ENCODE measurements around the gene PLLP. TPM values are rescaled to one million over a fixed set of nuclear protein-coding genes. Genes with fewer than 3 reads are reported as not detected.

The PLLP gene
- total and polyA plus RNA-seq, 9 of the 15 experiments (the other 6 are each of a cell fraction or from before 2014, with no cell fraction given) = 0.09 to 0.96 (median 0.27) TPM

DNA sequence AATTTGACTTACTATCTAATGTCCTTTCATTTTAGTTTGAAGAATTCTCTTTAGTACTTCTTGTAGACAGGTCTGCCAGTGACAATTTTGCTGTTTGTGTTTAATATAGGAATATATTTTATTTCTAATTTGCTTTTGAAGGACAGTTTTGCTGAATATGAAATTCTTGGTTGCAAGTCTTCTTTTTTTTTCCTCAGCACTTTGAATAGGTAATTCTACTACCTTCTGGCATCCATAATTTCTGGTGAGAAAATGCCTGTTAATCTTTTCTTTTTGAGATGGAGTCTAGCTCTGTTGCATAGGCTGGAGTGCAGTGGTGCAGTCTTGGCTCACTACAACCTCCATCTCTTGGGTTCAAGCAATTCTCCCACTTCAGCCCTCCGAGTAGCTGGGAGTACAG, 48.9 kb upstream of the PLLP start:
- Histone ChIP-seq H4K20me1 (replicated peaks; ENCODE audit: control insufficient read depth, insufficient read depth, low read length) (no peaks in the 10 kb centered on the region), H3K9ac (ENCODE audit: insufficient read depth in 1 of 2, low read depth in 2 of 2, low read length in 2 of 2) (no peak overlapping the region), H3K36me3 (ENCODE audit: control insufficient read depth, insufficient read depth, low read length) (no peaks in the 10 kb centered on the region), H3K79me2 (ENCODE audit: control insufficient read depth, insufficient read depth, low read length) (no peaks in the 10 kb centered on the region), H3K9me3 (replicated peaks; ENCODE audit: control insufficient read depth, insufficient read depth, low read depth, low read length) (no peaks in the 10 kb centered on the region), H3K4me3 (no peak overlapping the region), H3K4me2 (ENCODE audit: insufficient read depth, low read length) (no peak overlapping the region), H3K27me3 (ENCODE audit: control insufficient read depth in 2 of 2, insufficient read depth in 2 of 2, low read length in 2 of 2) (peaks cover 8 to 15% of the 10 kb centered on the region in 2 experiments; a peak in 4 of 5 replicates), H3K27ac (ENCODE audit: extremely low read depth, low read depth, low read length) (no peak overlapping the region), H2AFZ (ENCODE audit: low read depth, low read length) (no peak overlapping the region), H3K4me1 (replicated peaks in 1 of 2; ENCODE audit: control insufficient read depth in 2 of 2, insufficient read depth in 2 of 2, low read length in 2 of 2) (no peaks in the 10 kb centered on the region), H3K9me1 (ENCODE audit: control insufficient read depth, insufficient read depth, low read length) (no peaks in the 10 kb centered on the region)
- ChIA-PET POLR2A (interaction anchor here (0.6 to 1.1 kb wide), 2 partner anchors 10 to 21 kb away, joined by 3 read pairs; no protein-coding TSS in a partner anchor), CTCF (ENCODE audit: low intra/inter-chr PET ratio) (interaction anchor here (0.6 kb wide), 1 partner anchor 142 kb away, joined by 4 read pairs; no protein-coding TSS in a partner anchor)
- 0% methylated on average over 1 of the region's 1 CpG for WGBS (ENCODE audit: insufficient coverage, low coverage, missing lambda C conversion rate)
- in situ Hi-C loops (cut with MboI) (no loop called here), intact Hi-C loops (cut with micrococcal nuclease) (no loop called here)
- DNase-seq (ENCODE audit: extremely low read depth in 1 of 4, low spot score in 3 of 4) (no peak), ATAC-seq (no peak), FAIRE-seq (no peak)
- BruUV-seq (replicated peaks) = no TSS peak
- no peak for TF ChIP-seq OTX1 (CRISPR knock-in tag; IDR thresholded peaks at IDR 0.05)
- TF ChIP-seq ZNF316 (IDR thresholded peaks at IDR 0.05) = peak; percentile 31; the same call in 1 of the 2 replicates

DNA sequence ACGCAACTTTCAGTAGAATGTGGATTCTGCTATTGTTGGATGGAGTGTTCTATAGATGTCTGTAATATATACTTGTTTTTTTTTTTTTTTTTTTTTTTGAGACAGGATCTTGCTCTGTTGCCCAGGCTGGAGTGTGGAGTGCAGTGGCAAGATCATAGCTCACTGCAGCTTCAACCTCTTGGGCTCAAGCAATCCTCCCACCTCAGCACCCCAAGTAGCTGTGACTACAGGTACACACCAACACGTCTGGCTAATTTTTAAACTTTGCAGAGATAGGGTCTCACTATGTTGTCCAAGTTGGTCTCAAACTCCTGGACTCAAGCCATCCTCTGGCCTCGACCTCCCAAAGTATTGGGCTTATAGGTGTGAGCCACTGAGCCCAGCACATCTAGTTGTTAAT, 46.9 kb upstream of the PLLP start:
- H2AFZ ChIP-seq (ENCODE audit: low read depth, low read length) = no peak overlapping the region
- ChIA-PET CTCF (ENCODE audit: low intra/inter-chr PET ratio) (no interaction called here), POLR2A (no interaction called here)
- WGBS (ENCODE audit: insufficient coverage, low coverage, missing lambda C conversion rate) = 15% methylated on average over 3 of the region's 3 CpGs
- no peak for TF ChIP-seq ZNF263 (CRISPR knock-in tag; IDR thresholded peaks at IDR 0.05; ENCODE audit: borderline replicate concordance)
- TF ChIP-seq ZNF121 (CRISPR knock-in tag; conservative IDR thresholded peaks at IDR 0.05) = peak; percentile 77
- TF ChIP-seq, protein P1, sequence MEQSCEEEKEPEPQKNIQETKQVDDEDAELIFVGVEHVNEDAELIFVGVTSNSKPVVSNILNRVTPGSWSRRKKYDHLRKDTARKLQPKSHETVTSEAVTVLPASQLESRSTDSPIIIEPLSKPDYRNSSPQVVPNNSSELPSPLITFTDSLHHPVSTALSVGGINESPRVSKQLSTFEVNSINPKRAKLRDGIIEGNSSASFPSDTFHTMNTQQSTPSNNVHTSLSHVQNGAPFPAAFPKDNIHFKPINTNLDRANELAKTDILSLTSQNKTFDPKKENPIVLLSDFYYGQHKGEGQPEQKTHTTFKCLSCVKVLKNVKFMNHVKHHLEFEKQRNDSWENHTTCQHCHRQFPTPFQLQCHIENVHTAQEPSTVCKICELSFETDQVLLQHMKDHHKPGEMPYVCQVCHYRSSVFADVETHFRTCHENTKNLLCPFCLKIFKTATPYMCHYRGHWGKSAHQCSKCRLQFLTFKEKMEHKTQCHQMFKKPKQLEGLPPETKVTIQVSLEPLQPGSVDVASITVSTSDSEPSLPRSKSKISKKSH (CRISPR knock-in tag; IDR thresholded peaks at IDR 0.05) = no peak
- H3K9me3 ChIP-seq (replicated peaks; ENCODE audit: control insufficient read depth, insufficient read depth, low read depth, low read length) = no peaks in the 10 kb centered on the region
- H4K20me1 ChIP-seq (replicated peaks; ENCODE audit: control insufficient read depth, insufficient read depth, low read length) = no peaks in the 10 kb centered on the region
- peaks cover 8 to 15% of the 10 kb centered on the region in 2 experiments; a peak in 4 of 5 replicates for H3K27me3 ChIP-seq (ENCODE audit: control insufficient read depth in 2 of 2, insufficient read depth in 2 of 2, low read length in 2 of 2)
- FAIRE-seq = peak; percentile 37
- no peaks in the 10 kb centered on the region for H3K4me1 ChIP-seq (replicated peaks in 1 of 2; ENCODE audit: control insufficient read depth in 2 of 2, insufficient read depth in 2 of 2, low read length in 2 of 2)
- in situ Hi-C loops (cut with MboI) = no loop called here
- no TSS peak for BruUV-seq (replicated peaks)
- H3K9me1 ChIP-seq (ENCODE audit: control insufficient read depth, insufficient read depth, low read length) = no peaks in the 10 kb centered on the region
- no peaks in the 10 kb centered on the region for H3K79me2 ChIP-seq (ENCODE audit: control insufficient read depth, insufficient read depth, low read length)
- H3K36me3 ChIP-seq (ENCODE audit: control insufficient read depth, insufficient read depth, low read length) = no peaks in the 10 kb centered on the region
- DNase-seq (ENCODE audit: extremely low read depth in 1 of 4, low spot score in 3 of 4) = no peak
- H3K4me3 ChIP-seq = no peak overlapping the region
- intact Hi-C loops (cut with micrococcal nuclease) = no loop called here
- H3K4me2 ChIP-seq (ENCODE audit: insufficient read depth, low read length) = no peak overlapping the region
- no peak overlapping the region for H3K9ac ChIP-seq (ENCODE audit: insufficient read depth in 1 of 2, low read depth in 2 of 2, low read length in 2 of 2)
- no peak for ATAC-seq
- H3K27ac ChIP-seq (ENCODE audit: extremely low read depth, low read depth, low read length) = no peak overlapping the region

All from K562 (cell line).